GM23338 (cell line): ENCODE measurements around the gene TSBP1.

Experiments used
- CREB1 ChIP-seq: fragments of 250-450 bp; sonication (Bioruptor Pico); IDR thresholded peaks from 2 replicates; pipeline ENCODE4 v1.5.0; 2020; ENCODE audit warnings: low read depth, mild to moderate bottlenecking, moderate library complexity
- EZH2 ChIP-seq: fragments of 200-600 bp; sonication (generic); IDR thresholded peaks from one replicate; pipeline ENCODE4 v1.8.0; 2017; ENCODE audit warnings: antibody characterized with exemption, mild to moderate bottlenecking, low read depth; ENCODE audit not compliant: unreplicated experiment
- EZH2phosphoT487 ChIP-seq: fragments of 200-600 bp; sonication (generic); IDR thresholded peaks from one replicate; pipeline ENCODE4 v1.8.1; 2018; ENCODE audit warnings: antibody characterized with exemption; ENCODE audit not compliant: unreplicated experiment
- JUNB ChIP-seq: IDR thresholded peaks from one replicate; pipeline ENCODE4 v1.6.1; 2016; ENCODE audit warnings: antibody characterized with exemption; ENCODE audit not compliant: unreplicated experiment
- POLR2AphosphoS5 ChIP-seq: IDR thresholded peaks from 2 replicates; pipeline ENCODE4 v1.6.1; 2016; ENCODE audit warnings: antibody characterized with exemption, low read depth
- STAT1 ChIP-seq: IDR thresholded peaks from one replicate; pipeline ENCODE4 v1.6.1; 2016; ENCODE audit warnings: antibody characterized with exemption; ENCODE audit not compliant: unreplicated experiment
- ZNF331 ChIP-seq: fragments of 250-450 bp; sonication (Bioruptor Pico); IDR thresholded peaks from 2 replicates; pipeline ENCODE4 v1.5.0; 2020; ENCODE audit warnings: low read depth, mild to moderate bottlenecking, moderate library complexity
- TF ChIP-seq, protein P1 (sequence below): IDR thresholded peaks from one replicate; pipeline ENCODE4 v1.6.1; 2018; ENCODE audit warnings: antibody characterized with exemption; ENCODE audit not compliant: unreplicated experiment
- TF ChIP-seq, protein P2 (sequence below), 2 experiments: fragments of 200-600 bp in 1 of 2; sonication (generic) in 1 of 2; conservative IDR thresholded peaks; 2 replicates each; pipeline versions ENCODE4 v1.5.1 to v1.6.1; 2016 to 2017; ENCODE audit warnings: antibody characterized with exemption in 2 of 2, low read depth in 2 of 2, mild to moderate bottlenecking in 2 of 2, moderate library complexity in 1 of 2
- TF ChIP-seq, protein P3 (sequence below): fragments of 250-450 bp; sonication (Bioruptor Pico); IDR thresholded peaks from 2 replicates; pipeline ENCODE4 v1.5.0; 2020; ENCODE audit warnings: mild to moderate bottlenecking, moderate library complexity
- TF ChIP-seq, protein P4 (sequence below): IDR thresholded peaks from 2 replicates; pipeline ENCODE4 v1.6.1; 2016; ENCODE audit warnings: antibody characterized with exemption

DNA sequence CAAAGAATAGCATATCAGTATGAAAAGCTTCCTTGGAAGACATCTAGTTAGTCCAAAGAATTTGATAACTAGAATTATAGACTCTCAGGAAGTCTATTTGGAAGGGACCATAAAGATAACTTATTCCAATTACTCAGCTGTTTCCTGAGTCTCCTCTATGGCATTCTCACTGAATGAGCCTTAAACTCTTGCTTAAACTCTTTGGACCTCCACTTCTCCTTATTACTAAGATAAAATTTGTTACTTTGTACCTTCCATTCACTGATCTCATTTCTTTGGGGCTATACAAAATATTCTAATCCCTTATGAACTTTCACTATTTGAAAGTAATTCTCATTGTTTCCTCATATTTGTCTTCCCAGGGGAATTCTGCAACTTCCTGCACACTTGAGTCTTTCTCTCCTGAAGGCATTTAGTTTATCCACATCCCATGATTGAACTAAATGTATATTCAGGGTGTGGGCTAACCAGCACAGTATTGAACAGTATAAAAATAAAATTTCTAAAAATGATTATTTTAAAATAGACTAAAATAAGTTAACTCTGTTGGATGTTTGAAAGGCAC, 80.7 kb downstream of the TSBP1 start:
- TF ChIP-seq, protein P1, sequence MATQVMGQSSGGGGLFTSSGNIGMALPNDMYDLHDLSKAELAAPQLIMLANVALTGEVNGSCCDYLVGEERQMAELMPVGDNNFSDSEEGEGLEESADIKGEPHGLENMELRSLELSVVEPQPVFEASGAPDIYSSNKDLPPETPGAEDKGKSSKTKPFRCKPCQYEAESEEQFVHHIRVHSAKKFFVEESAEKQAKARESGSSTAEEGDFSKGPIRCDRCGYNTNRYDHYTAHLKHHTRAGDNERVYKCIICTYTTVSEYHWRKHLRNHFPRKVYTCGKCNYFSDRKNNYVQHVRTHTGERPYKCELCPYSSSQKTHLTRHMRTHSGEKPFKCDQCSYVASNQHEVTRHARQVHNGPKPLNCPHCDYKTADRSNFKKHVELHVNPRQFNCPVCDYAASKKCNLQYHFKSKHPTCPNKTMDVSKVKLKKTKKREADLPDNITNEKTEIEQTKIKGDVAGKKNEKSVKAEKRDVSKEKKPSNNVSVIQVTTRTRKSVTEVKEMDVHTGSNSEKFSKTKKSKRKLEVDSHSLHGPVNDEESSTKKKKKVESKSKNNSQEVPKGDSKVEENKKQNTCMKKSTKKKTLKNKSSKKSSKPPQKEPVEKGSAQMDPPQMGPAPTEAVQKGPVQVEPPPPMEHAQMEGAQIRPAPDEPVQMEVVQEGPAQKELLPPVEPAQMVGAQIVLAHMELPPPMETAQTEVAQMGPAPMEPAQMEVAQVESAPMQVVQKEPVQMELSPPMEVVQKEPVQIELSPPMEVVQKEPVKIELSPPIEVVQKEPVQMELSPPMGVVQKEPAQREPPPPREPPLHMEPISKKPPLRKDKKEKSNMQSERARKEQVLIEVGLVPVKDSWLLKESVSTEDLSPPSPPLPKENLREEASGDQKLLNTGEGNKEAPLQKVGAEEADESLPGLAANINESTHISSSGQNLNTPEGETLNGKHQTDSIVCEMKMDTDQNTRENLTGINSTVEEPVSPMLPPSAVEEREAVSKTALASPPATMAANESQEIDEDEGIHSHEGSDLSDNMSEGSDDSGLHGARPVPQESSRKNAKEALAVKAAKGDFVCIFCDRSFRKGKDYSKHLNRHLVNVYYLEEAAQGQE, result no peak
- TF ChIP-seq, protein P2, sequence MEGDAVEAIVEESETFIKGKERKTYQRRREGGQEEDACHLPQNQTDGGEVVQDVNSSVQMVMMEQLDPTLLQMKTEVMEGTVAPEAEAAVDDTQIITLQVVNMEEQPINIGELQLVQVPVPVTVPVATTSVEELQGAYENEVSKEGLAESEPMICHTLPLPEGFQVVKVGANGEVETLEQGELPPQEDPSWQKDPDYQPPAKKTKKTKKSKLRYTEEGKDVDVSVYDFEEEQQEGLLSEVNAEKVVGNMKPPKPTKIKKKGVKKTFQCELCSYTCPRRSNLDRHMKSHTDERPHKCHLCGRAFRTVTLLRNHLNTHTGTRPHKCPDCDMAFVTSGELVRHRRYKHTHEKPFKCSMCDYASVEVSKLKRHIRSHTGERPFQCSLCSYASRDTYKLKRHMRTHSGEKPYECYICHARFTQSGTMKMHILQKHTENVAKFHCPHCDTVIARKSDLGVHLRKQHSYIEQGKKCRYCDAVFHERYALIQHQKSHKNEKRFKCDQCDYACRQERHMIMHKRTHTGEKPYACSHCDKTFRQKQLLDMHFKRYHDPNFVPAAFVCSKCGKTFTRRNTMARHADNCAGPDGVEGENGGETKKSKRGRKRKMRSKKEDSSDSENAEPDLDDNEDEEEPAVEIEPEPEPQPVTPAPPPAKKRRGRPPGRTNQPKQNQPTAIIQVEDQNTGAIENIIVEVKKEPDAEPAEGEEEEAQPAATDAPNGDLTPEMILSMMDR (conservative IDR thresholded peaks at IDR 0.05; ENCODE audit: low read depth in 2 of 2), result no peak
- no peak for TF ChIP-seq EZH2phosphoT487
- no peak for TF ChIP-seq EZH2
- no peak for TF ChIP-seq POLR2AphosphoS5
- no peak for TF ChIP-seq CREB1 (CRISPR knock-in tag)
- no peak for TF ChIP-seq ZNF331 (CRISPR knock-in tag)
- TF ChIP-seq, protein P3, sequence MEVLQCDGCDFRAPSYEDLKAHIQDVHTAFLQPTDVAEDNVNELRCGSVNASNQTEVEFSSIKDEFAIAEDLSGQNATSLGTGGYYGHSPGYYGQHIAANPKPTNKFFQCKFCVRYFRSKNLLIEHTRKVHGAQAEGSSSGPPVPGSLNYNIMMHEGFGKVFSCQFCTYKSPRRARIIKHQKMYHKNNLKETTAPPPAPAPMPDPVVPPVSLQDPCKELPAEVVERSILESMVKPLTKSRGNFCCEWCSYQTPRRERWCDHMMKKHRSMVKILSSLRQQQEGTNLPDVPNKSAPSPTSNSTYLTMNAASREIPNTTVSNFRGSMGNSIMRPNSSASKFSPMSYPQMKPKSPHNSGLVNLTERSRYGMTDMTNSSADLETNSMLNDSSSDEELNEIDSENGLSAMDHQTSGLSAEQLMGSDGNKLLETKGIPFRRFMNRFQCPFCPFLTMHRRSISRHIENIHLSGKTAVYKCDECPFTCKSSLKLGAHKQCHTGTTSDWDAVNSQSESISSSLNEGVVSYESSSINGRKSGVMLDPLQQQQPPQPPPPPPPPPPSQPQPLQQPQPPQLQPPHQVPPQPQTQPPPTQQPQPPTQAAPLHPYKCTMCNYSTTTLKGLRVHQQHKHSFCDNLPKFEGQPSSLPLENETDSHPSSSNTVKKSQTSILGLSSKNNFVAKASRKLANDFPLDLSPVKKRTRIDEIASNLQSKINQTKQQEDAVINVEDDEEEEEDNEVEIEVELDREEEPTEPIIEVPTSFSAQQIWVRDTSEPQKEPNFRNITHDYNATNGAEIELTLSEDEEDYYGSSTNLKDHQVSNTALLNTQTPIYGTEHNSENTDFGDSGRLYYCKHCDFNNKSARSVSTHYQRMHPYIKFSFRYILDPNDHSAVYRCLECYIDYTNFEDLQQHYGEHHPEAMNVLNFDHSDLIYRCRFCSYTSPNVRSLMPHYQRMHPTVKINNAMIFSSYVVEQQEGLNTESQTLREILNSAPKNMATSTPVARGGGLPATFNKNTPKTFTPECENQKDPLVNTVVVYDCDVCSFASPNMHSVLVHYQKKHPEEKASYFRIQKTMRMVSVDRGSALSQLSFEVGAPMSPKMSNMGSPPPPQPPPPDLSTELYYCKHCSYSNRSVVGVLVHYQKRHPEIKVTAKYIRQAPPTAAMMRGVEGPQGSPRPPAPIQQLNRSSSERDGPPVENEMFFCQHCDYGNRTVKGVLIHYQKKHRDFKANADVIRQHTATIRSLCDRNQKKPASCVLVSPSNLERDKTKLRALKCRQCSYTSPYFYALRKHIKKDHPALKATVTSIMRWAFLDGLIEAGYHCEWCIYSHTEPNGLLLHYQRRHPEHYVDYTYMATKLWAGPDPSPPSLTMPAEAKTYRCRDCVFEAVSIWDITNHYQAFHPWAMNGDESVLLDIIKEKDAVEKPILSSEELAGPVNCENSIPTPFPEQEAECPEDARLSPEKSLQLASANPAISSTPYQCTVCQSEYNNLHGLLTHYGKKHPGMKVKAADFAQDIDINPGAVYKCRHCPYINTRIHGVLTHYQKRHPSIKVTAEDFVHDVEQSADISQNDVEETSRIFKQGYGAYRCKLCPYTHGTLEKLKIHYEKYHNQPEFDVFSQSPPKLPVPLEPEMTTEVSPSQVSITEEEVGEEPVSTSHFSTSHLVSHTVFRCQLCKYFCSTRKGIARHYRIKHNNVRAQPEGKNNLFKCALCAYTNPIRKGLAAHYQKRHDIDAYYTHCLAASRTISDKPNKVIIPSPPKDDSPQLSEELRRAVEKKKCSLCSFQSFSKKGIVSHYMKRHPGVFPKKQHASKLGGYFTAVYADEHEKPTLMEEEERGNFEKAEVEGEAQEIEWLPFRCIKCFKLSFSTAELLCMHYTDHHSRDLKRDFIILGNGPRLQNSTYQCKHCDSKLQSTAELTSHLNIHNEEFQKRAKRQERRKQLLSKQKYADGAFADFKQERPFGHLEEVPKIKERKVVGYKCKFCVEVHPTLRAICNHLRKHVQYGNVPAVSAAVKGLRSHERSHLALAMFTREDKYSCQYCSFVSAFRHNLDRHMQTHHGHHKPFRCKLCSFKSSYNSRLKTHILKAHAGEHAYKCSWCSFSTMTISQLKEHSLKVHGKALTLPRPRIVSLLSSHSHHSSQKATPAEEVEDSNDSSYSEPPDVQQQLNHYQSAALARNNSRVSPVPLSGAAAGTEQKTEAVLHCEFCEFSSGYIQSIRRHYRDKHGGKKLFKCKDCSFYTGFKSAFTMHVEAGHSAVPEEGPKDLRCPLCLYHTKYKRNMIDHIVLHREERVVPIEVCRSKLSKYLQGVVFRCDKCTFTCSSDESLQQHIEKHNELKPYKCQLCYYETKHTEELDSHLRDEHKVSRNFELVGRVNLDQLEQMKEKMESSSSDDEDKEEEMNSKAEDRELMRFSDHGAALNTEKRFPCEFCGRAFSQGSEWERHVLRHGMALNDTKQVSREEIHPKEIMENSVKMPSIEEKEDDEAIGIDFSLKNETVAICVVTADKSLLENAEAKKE (CRISPR knock-in tag), result no peak
- TF ChIP-seq JUNB, result no peak
- TF ChIP-seq, protein P4, sequence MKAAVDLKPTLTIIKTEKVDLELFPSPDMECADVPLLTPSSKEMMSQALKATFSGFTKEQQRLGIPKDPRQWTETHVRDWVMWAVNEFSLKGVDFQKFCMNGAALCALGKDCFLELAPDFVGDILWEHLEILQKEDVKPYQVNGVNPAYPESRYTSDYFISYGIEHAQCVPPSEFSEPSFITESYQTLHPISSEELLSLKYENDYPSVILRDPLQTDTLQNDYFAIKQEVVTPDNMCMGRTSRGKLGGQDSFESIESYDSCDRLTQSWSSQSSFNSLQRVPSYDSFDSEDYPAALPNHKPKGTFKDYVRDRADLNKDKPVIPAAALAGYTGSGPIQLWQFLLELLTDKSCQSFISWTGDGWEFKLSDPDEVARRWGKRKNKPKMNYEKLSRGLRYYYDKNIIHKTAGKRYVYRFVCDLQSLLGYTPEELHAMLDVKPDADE, result no peak
- TF ChIP-seq STAT1, result no peak
